HepG2 (cell line): ENCODE measurements around the gene GABRR2. TPM values are rescaled to one million over a fixed set of nuclear protein-coding genes. Genes with fewer than 3 reads are reported as not detected.
A peak's percentile ranks its signal among the peaks of the same experiment; 100 is the strongest.

Experiments used
- ATAC-seq: fragments of 200-7000 bp; cut with Tn5 transposase; 3 replicates; pipeline ENCODE4 v1.9.1; 2020; ENCODE audit warnings: mild to moderate bottlenecking, moderate library complexity
- BruUV-seq: library from RNA; stranded (reverse); fragments of 400-500 nt; replicated peaks from 2 replicates; lab custom pipeline; 2021; lab: Mats Ljungman, UMichigan
- CTCF ChIA-PET: fragments of 300-600 bp; formaldehyde crosslinking; extraction: SDS; loops from one replicate; lab custom pipeline; 2021; ENCODE audit warnings: low total read pairs, inconsistent platforms, low intra/inter-chr PET ratio; lab: Yijun Ruan, JAX
- POLR2A ChIA-PET: fragments of 350-600 bp; sonication (Branson Sonifier 250); formaldehyde crosslinking; loops from one replicate; lab custom pipeline; 2020; ENCODE audit warnings: antibody characterized with exemption, inconsistent platforms; lab: Yijun Ruan, JAX
- DNase-seq: peaks from one replicate; pipeline ENCODE4 v3.0.0-alpha.2; 2015; ENCODE audit warnings: low spot score
- FAIRE-seq: peaks from 3 replicates; lab custom pipeline; 2011; peaks lifted over from hg19 to GRCh38; lab: Jason Lieb, UNC
- H2AFZ ChIP-seq: one replicate; pipeline ENCODE4 v1.6.1; 2011; ENCODE audit warnings: low read length, inconsistent platforms
- H3K27ac ChIP-seq: fragments of 300-600 bp; 3 replicates; pipeline ENCODE4 v1.8.0; 2011; ENCODE audit warnings: mixed run types, mild to moderate bottlenecking, mixed read lengths, low read length, inconsistent platforms; ENCODE audit not compliant: insufficient read depth; ENCODE audit errors: extremely low read length
- H3K27me3 ChIP-seq, 2 experiments: fragments of 200-600 bp in 1 of 2; 2 replicates in 1 of 2; 3 replicates in 1 of 2; pipeline versions ENCODE4 v1.6.0 to v1.8.0; 2011; ENCODE audit warnings: low read length in 2 of 2, mild to moderate bottlenecking in 2 of 2, moderate library complexity in 2 of 2, inconsistent platforms in 1 of 2; ENCODE audit not compliant: insufficient read depth in 2 of 2, control insufficient read depth in 1 of 2
- H3K36me3 ChIP-seq, 2 experiments: fragments of 200-600 bp in 1 of 2; replicated peaks in 1 of 2; 2 replicates in 1 of 2; 3 replicates in 1 of 2; pipeline versions ENCODE4 v1.5.1 to v1.8.0; 2011; ENCODE audit warnings: low read length in 2 of 2, inconsistent platforms in 1 of 2; ENCODE audit not compliant: insufficient read depth in 2 of 2, control insufficient read depth in 1 of 2
- H3K4me1 ChIP-seq: 2 replicates; pipeline ENCODE4 v1.5.1; 2012; ENCODE audit warnings: low read length, inconsistent platforms; ENCODE audit not compliant: insufficient read depth
- H3K4me2 ChIP-seq: 2 replicates; pipeline ENCODE4 v1.6.0; 2011; ENCODE audit warnings: low read depth, low read length, inconsistent platforms
- H3K4me3 ChIP-seq, 3 experiments: fragments of 200-600 bp in 1 of 3; sonication (generic), shearing (Covaris generic) in 1 of 3; replicated peaks in 1 of 3; 2 replicates each; pipeline ENCODE4 v1.5.1; 2011 to 2016; ENCODE audit warnings: low read length in 3 of 3, inconsistent platforms in 2 of 3, low read depth in 2 of 3, mild to moderate bottlenecking in 2 of 3, control low read depth in 1 of 3, mixed read lengths in 1 of 3; ENCODE audit not compliant: insufficient read depth in 1 of 3
- H3K79me2 ChIP-seq: one replicate; pipeline ENCODE4 v1.6.1; 2011; ENCODE audit warnings: low read length, inconsistent platforms; ENCODE audit not compliant: insufficient read depth
- H3K9ac ChIP-seq: 2 replicates; pipeline ENCODE4 v1.6.0; 2011; ENCODE audit warnings: mild to moderate bottlenecking, low read depth, low read length, inconsistent platforms; ENCODE audit not compliant: insufficient read depth
- H3K9me3 ChIP-seq: 2 replicates; pipeline ENCODE4 v1.5.1; 2012; ENCODE audit warnings: mild to moderate bottlenecking, low read length
- H4K20me1 ChIP-seq: 2 replicates; pipeline ENCODE4 v1.6.0; 2011; ENCODE audit warnings: inconsistent platforms, mild to moderate bottlenecking, low read length, moderate library complexity; ENCODE audit not compliant: insufficient read depth
- ARNT2 ChIP-seq: sonication (generic); formaldehyde crosslinking; IDR thresholded peaks from 2 replicates; pipeline ENCODE4 v1.8.0; 2022; ENCODE audit warnings: mild to moderate bottlenecking, low read depth, missing genetic modification reagents, moderate library complexity
- CREM ChIP-seq, 2 experiments: sonication (generic) in 1 of 2; formaldehyde crosslinking in 1 of 2; IDR thresholded peaks; 2 replicates each; pipeline versions ENCODE4 v1.4.0 to v1.6.1; 2016 to 2020; ENCODE audit warnings: antibody characterized with exemption in 1 of 2, mild to moderate bottlenecking in 1 of 2, missing genetic modification reagents in 1 of 2
- DNMT3B ChIP-seq: conservative IDR thresholded peaks from 2 replicates; pipeline ENCODE4 v1.6.1; 2016; ENCODE audit warnings: missing biosample characterization, control low read depth
- FOXC1 ChIP-seq: sonication (generic); formaldehyde crosslinking; IDR thresholded peaks from 2 replicates; pipeline ENCODE4 v1.8.0; 2022; ENCODE audit warnings: mild to moderate bottlenecking, missing genetic modification reagents, borderline replicate concordance
- FOXJ3 ChIP-seq: sonication (generic); formaldehyde crosslinking; IDR thresholded peaks from 2 replicates; pipeline ENCODE4 v1.4.0; 2020; ENCODE audit warnings: missing genetic modification reagents, mild to moderate bottlenecking, borderline replicate concordance
- GATAD2A ChIP-seq: IDR thresholded peaks from 2 replicates; pipeline ENCODE4 v1.6.1; 2016
- GTF3A ChIP-seq: sonication (generic); formaldehyde crosslinking; conservative IDR thresholded peaks from 2 replicates; pipeline ENCODE4 v1.4.0; 2020; ENCODE audit warnings: mild to moderate bottlenecking, missing genetic modification reagents
- KAT7 ChIP-seq: IDR thresholded peaks from 2 replicates; pipeline ENCODE4 v1.6.1; 2018; ENCODE audit warnings: borderline replicate concordance, missing compliant biosample characterization
- RAD21 ChIP-seq: fragments of 450-650 bp; formaldehyde crosslinking; IDR thresholded peaks from 2 replicates; pipeline ENCODE4 v1.5.0; 2020; ENCODE audit warnings: mild to moderate bottlenecking
- SMAD1 ChIP-seq: sonication (generic); formaldehyde crosslinking; IDR thresholded peaks from 2 replicates; pipeline ENCODE4 v1.4.0; 2020; ENCODE audit warnings: missing genetic modification reagents, low read depth, mild to moderate bottlenecking, borderline replicate concordance
- SNAPC2 ChIP-seq: sonication (generic); formaldehyde crosslinking; IDR thresholded peaks from 2 replicates; pipeline ENCODE4 v1.8.1; 2022; ENCODE audit warnings: mild to moderate bottlenecking, missing genetic modification reagents
- SUZ12 ChIP-seq: fragments of 150-350 bp; IDR thresholded peaks from 2 replicates; pipeline ENCODE4 v1.6.1; 2014; ENCODE audit warnings: low read depth, low read length
- ZBTB25 ChIP-seq: IDR thresholded peaks from 2 replicates; pipeline ENCODE4 v1.6.1; 2018; ENCODE audit warnings: missing genetic modification reagents
- ZFP41 ChIP-seq: sonication (generic); formaldehyde crosslinking; IDR thresholded peaks from 2 replicates; pipeline ENCODE4 v1.4.0; 2020; ENCODE audit warnings: mild to moderate bottlenecking, missing genetic modification reagents, borderline replicate concordance
- ZFP91 ChIP-seq: sonication (generic); formaldehyde crosslinking; IDR thresholded peaks from 2 replicates; pipeline ENCODE4 v1.9.0; 2022; ENCODE audit warnings: missing genetic modification reagents, mild to moderate bottlenecking, borderline replicate concordance
- ZNF432 ChIP-seq: sonication (generic); formaldehyde crosslinking; IDR thresholded peaks from 2 replicates; pipeline ENCODE4 v1.5.0; 2020; ENCODE audit warnings: missing genetic modification reagents, mild to moderate bottlenecking, borderline replicate concordance
- ZNF512 ChIP-seq: sonication (generic); formaldehyde crosslinking; IDR thresholded peaks from 2 replicates; pipeline ENCODE4 v1.4.0; 2020; ENCODE audit warnings: mild to moderate bottlenecking, missing genetic modification reagents
- ZNF747 ChIP-seq: sonication (generic); formaldehyde crosslinking; IDR thresholded peaks from 2 replicates; pipeline ENCODE4 v1.8.1; 2023; ENCODE audit warnings: missing genetic modification reagents, mild to moderate bottlenecking, borderline replicate concordance
- ZNF782 ChIP-seq: sonication (generic); formaldehyde crosslinking; IDR thresholded peaks from 2 replicates; pipeline ENCODE4 v1.4.0; 2020; ENCODE audit warnings: missing genetic modification reagents, mild to moderate bottlenecking, borderline replicate concordance
- ZNF792 ChIP-seq: IDR thresholded peaks from 2 replicates; pipeline ENCODE4 v1.6.1; 2016
- WGBS: methylation state at CpG from one replicate; pipeline ENCODE4 v1.1.6; 2017; ENCODE audit warnings: low lambda C conversion rate; 5-methylcytosine and 5-hydroxymethylcytosine counted together
- in situ Hi-C: cut with HindIII; loops from 2 replicates; pipeline ENCODE4 v1.10.0; 2017; ENCODE audit warnings: low pct_unique_long_range_greater_than_20kb; ENCODE audit not compliant: extremely low pct_ligation_motif_present
- intact Hi-C: fragments of 100-400 bp; cut with micrococcal nuclease; formaldehyde crosslinking; loops from one replicate; pipeline ENCODE4 v1.10.0; 2022; ENCODE audit not compliant: unreplicated experiment
- polyA plus RNA-seq, 8 experiments: library from polyadenylated mRNA; depleted of rRNA in 3 of 8; stranded (reverse) in 7 of 8; unstranded in 1 of 8; fragments of >200 nt; fragmentation: Illumina TruSeq in 4 of 8; extraction: Trizol in 4 of 8; gene quantifications; 2 replicates each; pipeline versions ENCODE4 v1.2.1 to v1.2.3, GENCODE V29; 2011 to 2016; ENCODE audit warnings: low read depth in 4 of 8, missing spikeins in 1 of 8, mixed read lengths in 1 of 8; ENCODE audit not compliant: insufficient read depth in 1 of 8
- total RNA-seq, 5 experiments: library from RNA; depleted of rRNA; stranded (reverse); fragments of >200 nt; fragmentation: Illumina TruSeq; extraction: Trizol; gene quantifications; 2 replicates each; pipeline ENCODE4 v1.2.3, GENCODE V29; 2016; ENCODE audit warnings: low read depth in 1 of 5

The GABRR2 gene
- total and polyA plus RNA-seq, 2 of the 13 experiments (the other 11 are each of a cell fraction or from before 2014, with no cell fraction given) = 0.13 TPM; not detected in 1

GRCh38 chr6:89351671-89352277, 36.7 kb upstream of the GABRR2 start:
- ChIA-PET CTCF (no interaction called here), POLR2A (interaction anchor here (1.7 to 3.2 kb wide), 3 partner anchors 11 to 272 kb away, joined by 7 to 12 read pairs (median 7); partner anchors contain the start of gene PNRC1)
- Histone ChIP-seq H3K79me2 (peaks cover 52% of the 10 kb centered on the region), H3K27me3 (no peaks in the 10 kb centered on the region), H3K27ac (peak overlapping the region; percentile 90), H3K4me2 (peak overlapping the region; percentile 75), H2AFZ (no peak overlapping the region), H3K4me1 (peaks cover 57% of the 10 kb centered on the region), H3K36me3 (no peaks in the 10 kb centered on the region; a peak in 1 of 5 replicates), H3K9ac (peak overlapping the region; percentile 98), H3K4me3 (peak overlapping the region; percentile 81 to 93 (median 89)), H4K20me1 (no peaks in the 10 kb centered on the region; the same call in 1 of the 2 replicates), H3K9me3 (no peaks in the 10 kb centered on the region)
- DNase-seq (no peak), ATAC-seq (no peak), FAIRE-seq (no peak)
- in situ Hi-C loops = no loop called here
- WGBS = 1% methylated on average over 12 of the region's 12 CpGs
- intact Hi-C loops = no loop called here
- BruUV-seq = TSS peak; percentile 72
- TF ChIP-seq ZNF782 (CRISPR knock-in tag) (no peak), DNMT3B (no peak), ZNF512 (no peak), ZFP91 (CRISPR knock-in tag) (no peak), SUZ12 (no peak), FOXJ3 (CRISPR knock-in tag) (0 out of 2 replicates have a peak, but pooled peaks have one; percentile 21), SNAPC2 (no peak), GATAD2A (peak; percentile 5; the same call in 1 of the 2 replicates), ARNT2 (CRISPR knock-in tag) (no peak), ZNF747 (CRISPR knock-in tag) (peak; percentile 43; the same call in 1 of the 2 replicates), CREM (IDR thresholded peaks at IDR 0.05) (no peak), CREM (CRISPR knock-in tag; IDR thresholded peaks at IDR 0.05) (no peak), RAD21 (CRISPR knock-in tag) (no peak), ZBTB25 (CRISPR knock-in tag) (no peak), KAT7 (CRISPR knock-in tag) (no peak), ZNF792 (0 out of 2 replicates have a peak, but pooled peaks have one; percentile 15), ZFP41 (no peak), FOXC1 (CRISPR knock-in tag) (no peak), SMAD1 (no peak), ZNF432 (CRISPR knock-in tag) (no peak), GTF3A (no peak)
